Gastrocnemius medialis (tissue), 4 donors: ENCODE data around the gene CIAO3. TPM values are rescaled to one million over a fixed set of nuclear protein-coding genes. Genes with fewer than 3 reads are reported as not detected.

ENCODE experiments used
- ATAC-seq, 2 donors: fragments of 150-250 bp; one replicate each; pipeline ENCODE4 v1.9.1; 2016
- DNase-seq, 2 donors: peaks; one replicate each; pipeline ENCODE4 v3.0.0-alpha.2; 2019
- H3K27ac ChIP-seq, 4 donors: fragments of 200-600 bp; sonication (generic); 1 replicate in 1 of 4; 2 replicates in 3 of 4; pipeline ENCODE4 v1.5.1; 2016 to 2018; ENCODE audit warnings: mild to moderate bottlenecking in 2 of 4, moderate library complexity in 1 of 4
- H3K27me3 ChIP-seq, 3 donors: fragments of 200-600 bp; sonication (generic) in 2 of 3; 1 replicate in 1 of 3; 2 replicates in 2 of 3; pipeline versions ENCODE4 v1.5.1 to v1.6.0; 2016 to 2019; ENCODE audit warnings: mild to moderate bottlenecking in 1 of 3, moderate library complexity in 1 of 3
- H3K36me3 ChIP-seq, 2 donors: fragments of 200-600 bp; sonication (generic) in 1 of 2; one replicate each; pipeline ENCODE4 v1.5.1; 2017 to 2018
- H3K4me1 ChIP-seq, 2 donors: fragments of 200-600 bp; sonication (generic) in 1 of 2; one replicate each; pipeline ENCODE4 v1.5.1; 2016 to 2017; ENCODE audit warnings: mild to moderate bottlenecking in 2 of 2
- H3K4me3 ChIP-seq, 4 donors: fragments of 200-600 bp; sonication (generic) in 3 of 4; 1 replicate in 1 of 4; 2 replicates in 3 of 4; pipeline ENCODE4 v1.5.1; 2016 to 2019; ENCODE audit warnings: mild to moderate bottlenecking in 2 of 4
- H3K9me3 ChIP-seq, 3 donors: fragments of 200-600 bp; sonication (generic) in 2 of 3; 1 replicate in 1 of 3; 2 replicates in 2 of 3; pipeline ENCODE4 v1.5.1; 2016 to 2019
- POLR2A ChIP-seq, 2 donors: fragments of 450-650 bp; IDR thresholded peaks; one replicate each; pipeline ENCODE4 v1.6.1; 2017; ENCODE audit warnings: antibody characterized with exemption in 2 of 2, mild to moderate bottlenecking in 2 of 2, moderate library complexity in 2 of 2
- in situ Hi-C, 4 donors: fragments of 200-750 bp; cut with MboI; loops; one replicate each; pipeline versions ENCODE4 v1.15.0 to v1.8.0; 2017; ENCODE audit warnings: low sequenced_read_pairs in 4 of 4
- intact Hi-C: fragments of 100-400 bp; cut with DNase I; formaldehyde crosslinking; loops from one replicate; pipeline ENCODE4 v1.15.1; 2023; ENCODE audit warnings: low total_unique reads
- total RNA-seq, 4 donors: library from RNA; depleted of rRNA; stranded (reverse); fragments of >200 nt; gene quantifications; one replicate each; pipeline versions ENCODE4 v1.1.0 to v1.2.3, GENCODE V29; 2016
- TF ChIP-seq, protein P1 (sequence below), 5 experiments: fragments of 450-650 bp in 3 of 5; fragments of 200-600 bp in 2 of 5; sonication (generic) in 2 of 5; IDR thresholded peaks in 4 of 5; conservative IDR thresholded peaks in 1 of 5; 1 replicate in 4 of 5; 2 replicates in 1 of 5; pipeline ENCODE4 v1.5.1; 2016 to 2019; ENCODE audit warnings: antibody characterized with exemption in 5 of 5, mild to moderate bottlenecking in 3 of 5, moderate library complexity in 3 of 5

CIAO3 gene
- total RNA-seq, 4 donors from 2014 or later = 16.1 to 48.5 (median 21.6) TPM

DNA sequence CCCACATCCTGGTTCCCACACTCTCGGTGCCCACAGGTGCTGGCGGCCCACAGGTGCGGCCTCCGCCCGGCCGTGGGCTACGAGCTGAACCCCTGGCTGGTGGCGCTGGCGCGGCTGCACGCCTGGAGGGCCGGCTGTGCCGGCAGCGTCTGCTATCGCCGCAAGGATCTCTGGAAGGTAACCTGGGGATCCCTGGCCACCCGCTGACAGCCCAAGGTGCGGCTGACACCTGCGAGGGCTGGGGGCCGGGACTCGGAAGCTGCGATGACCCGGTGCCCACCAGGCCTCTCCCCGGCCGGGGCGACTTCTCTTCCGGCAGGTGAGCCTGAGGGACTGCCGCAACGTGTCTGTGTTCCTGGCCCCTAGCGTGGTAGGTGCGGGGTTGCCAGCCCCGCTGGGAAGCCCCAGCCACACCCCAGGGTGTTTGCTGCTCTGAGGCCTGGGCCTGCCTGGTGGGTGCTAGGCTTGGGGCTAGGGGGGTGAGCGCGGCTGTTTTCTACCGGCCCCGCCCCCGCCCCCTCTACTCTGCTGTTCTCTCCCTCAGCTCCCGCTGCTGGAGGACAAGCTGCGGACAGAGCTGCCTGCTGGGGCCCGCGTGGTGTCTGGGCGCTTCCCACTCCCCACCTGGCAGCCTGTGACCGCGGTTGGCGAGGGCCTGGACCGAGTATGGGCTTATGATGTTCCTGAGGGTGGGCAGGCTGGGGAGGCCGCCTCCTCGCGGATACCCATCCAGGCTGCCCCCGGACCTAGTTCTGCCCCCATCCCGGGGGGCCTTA lies 18.8 kb downstream of the CIAO3 start:
- DNase-seq (no peak), ATAC-seq (no peak)
- Histone ChIP-seq H3K9me3 (no peaks in the 10 kb centered on the region), H3K4me1 (peaks cover 14 to 24% of the 10 kb centered on the region in 2 donors), H3K27ac (peak overlapping the region; percentile 86 to 95 (median 90)), H3K27me3 (peaks cover 11 to 18% (median 16%) of the 10 kb centered on the region in 3 donors), H3K4me3 (peak overlapping the region; percentile 76 to 99 (median 83)), H3K36me3 (no peaks in the 10 kb centered on the region)
- in situ Hi-C loops = no loop called here
- TF ChIP-seq POLR2A (IDR thresholded peaks at IDR 0.05) = no peak
- TF ChIP-seq, protein P1, sequence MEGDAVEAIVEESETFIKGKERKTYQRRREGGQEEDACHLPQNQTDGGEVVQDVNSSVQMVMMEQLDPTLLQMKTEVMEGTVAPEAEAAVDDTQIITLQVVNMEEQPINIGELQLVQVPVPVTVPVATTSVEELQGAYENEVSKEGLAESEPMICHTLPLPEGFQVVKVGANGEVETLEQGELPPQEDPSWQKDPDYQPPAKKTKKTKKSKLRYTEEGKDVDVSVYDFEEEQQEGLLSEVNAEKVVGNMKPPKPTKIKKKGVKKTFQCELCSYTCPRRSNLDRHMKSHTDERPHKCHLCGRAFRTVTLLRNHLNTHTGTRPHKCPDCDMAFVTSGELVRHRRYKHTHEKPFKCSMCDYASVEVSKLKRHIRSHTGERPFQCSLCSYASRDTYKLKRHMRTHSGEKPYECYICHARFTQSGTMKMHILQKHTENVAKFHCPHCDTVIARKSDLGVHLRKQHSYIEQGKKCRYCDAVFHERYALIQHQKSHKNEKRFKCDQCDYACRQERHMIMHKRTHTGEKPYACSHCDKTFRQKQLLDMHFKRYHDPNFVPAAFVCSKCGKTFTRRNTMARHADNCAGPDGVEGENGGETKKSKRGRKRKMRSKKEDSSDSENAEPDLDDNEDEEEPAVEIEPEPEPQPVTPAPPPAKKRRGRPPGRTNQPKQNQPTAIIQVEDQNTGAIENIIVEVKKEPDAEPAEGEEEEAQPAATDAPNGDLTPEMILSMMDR (IDR thresholded peaks at IDR 0.05 in 4 of 5, conservative IDR thresholded peaks at IDR 0.05 in 1 of 5) = no peak
- intact Hi-C loops = loop anchor here (1.0 to 2.0 kb wide), 3 partner anchors 19 to 67 kb away; partner anchors contain the start of genes CHTF18, RPUSD1 and WDR24

DNA sequence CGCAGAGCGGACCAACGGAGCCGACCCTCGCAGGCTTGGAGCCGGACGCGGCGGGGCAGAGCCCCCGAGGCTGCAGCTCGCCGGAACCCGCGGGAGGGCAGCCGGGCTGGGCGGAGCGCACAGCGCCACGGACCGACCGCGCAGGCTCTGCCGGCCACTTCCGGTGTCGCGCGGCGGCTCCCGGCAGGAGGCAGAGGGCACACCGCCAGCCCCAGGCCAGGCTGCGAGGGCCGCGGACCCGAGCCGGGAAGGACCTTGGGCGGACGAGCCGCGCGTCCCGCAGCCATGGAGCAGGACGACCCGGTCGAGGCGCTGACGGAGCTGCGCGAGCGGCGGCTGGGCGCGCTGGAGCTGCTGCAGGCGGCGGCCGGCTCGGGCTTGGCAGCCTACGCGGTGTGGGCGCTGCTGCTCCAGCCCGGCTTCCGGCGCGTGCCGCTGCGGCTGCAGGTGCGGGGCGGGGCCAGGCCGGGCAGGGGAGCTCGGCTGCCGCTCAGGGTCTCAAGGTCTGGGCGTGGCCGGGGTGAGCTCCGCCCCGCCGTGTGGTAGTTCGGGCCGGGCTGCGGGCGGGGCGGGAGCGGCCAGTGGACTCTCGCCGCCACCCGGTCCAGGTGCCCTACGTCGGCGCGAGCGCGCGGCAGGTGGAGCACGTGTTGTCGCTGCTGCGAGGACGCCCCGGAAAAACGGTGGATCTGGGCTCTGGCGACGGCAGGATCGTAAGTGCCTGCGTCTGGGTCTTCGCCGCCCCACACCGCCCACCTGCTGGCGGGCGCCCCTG lies 19.6 kb downstream of the CIAO3 start, which contains the start of gene ANTKMT:
ANTKMT (plus strand) TSS at position 157 of the 775 bp plus-strand sequence; CDS start at position 286, 129 bp downstream.
- peaks cover 6 to 14% (median 11%) of the 10 kb centered on the region in 3 donors for H3K27me3 ChIP-seq
- no peaks in the 10 kb centered on the region for H3K9me3 ChIP-seq
- in situ Hi-C loops = no loop called here
- peak; percentile 90 for ATAC-seq
- peak; percentile 70 to 71 for TF ChIP-seq POLR2A (IDR thresholded peaks at IDR 0.05)
- TF ChIP-seq, protein P1 (IDR thresholded peaks at IDR 0.05 in 4 of 5, conservative IDR thresholded peaks at IDR 0.05 in 1 of 5) = peak in 2 of 5 experiments; percentile 19 to 34
- H3K4me3 ChIP-seq = peak within 1 kb of the TSS; percentile 76 to 99 (median 83)
- peak within 1 kb of the TSS; percentile 86 to 95 (median 90) for H3K27ac ChIP-seq
- DNase-seq = peak; percentile 68 to 83
- intact Hi-C loops = loop anchor here (1.0 to 2.0 kb wide), 3 partner anchors 20 to 68 kb away; partner anchors contain the start of genes CHTF18, RPUSD1 and WDR24
- no peaks in the 10 kb centered on the region for H3K36me3 ChIP-seq
- peaks cover 15 to 30% of the 10 kb centered on the region in 2 donors for H3K4me1 ChIP-seq

DNA sequence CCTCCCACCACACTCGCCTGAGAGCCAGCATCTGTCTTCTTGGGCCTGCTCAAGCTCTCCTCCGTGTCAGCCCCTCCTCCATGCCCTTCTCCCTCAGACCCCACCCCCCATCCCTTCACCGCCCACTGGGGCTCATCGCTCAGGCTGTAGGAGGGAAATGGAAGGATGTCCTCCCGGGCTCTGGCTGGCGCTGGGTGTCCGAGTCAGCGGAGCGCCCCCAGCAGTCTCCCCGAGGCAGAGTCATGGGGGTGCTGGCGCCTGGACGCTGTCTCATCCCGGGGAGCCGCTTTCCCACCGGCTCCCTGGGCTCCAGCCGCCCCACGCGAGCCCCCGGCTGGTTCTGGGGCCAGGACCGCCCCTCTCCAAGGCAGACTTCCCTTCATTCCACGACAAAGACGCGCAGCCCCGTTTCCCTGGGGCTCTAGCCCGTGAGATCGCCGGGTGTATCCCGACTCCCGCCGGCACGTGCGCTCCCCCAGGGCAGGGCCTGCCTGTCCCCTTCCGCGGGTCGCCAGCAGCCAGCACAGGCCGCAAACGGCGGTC lies 20.3 kb downstream of the CIAO3 start:
- intact Hi-C loops (loop anchor here (2.0 kb wide), 1 partner anchor 68 kb away; the partner anchor contains the start of genes CHTF18 and RPUSD1), in situ Hi-C loops (no loop called here)
- DNase-seq = no peak
- Histone ChIP-seq H3K27me3 (peaks cover 0 to 7% (median 5%) of the 10 kb centered on the region in 3 donors), H3K27ac (peak overlapping the region; percentile 86 to 95 (median 90)), H3K36me3 (no peaks in the 10 kb centered on the region), H3K9me3 (no peaks in the 10 kb centered on the region), H3K4me1 (peaks cover 21 to 35% of the 10 kb centered on the region in 2 donors), H3K4me3 (peak overlapping the region; percentile 76 to 99 (median 83))
- TF ChIP-seq, protein P1 (IDR thresholded peaks at IDR 0.05 in 4 of 5, conservative IDR thresholded peaks at IDR 0.05 in 1 of 5) = no peak
- no peak for TF ChIP-seq POLR2A (IDR thresholded peaks at IDR 0.05)
- ATAC-seq = peak; percentile 31 to 38

DNA sequence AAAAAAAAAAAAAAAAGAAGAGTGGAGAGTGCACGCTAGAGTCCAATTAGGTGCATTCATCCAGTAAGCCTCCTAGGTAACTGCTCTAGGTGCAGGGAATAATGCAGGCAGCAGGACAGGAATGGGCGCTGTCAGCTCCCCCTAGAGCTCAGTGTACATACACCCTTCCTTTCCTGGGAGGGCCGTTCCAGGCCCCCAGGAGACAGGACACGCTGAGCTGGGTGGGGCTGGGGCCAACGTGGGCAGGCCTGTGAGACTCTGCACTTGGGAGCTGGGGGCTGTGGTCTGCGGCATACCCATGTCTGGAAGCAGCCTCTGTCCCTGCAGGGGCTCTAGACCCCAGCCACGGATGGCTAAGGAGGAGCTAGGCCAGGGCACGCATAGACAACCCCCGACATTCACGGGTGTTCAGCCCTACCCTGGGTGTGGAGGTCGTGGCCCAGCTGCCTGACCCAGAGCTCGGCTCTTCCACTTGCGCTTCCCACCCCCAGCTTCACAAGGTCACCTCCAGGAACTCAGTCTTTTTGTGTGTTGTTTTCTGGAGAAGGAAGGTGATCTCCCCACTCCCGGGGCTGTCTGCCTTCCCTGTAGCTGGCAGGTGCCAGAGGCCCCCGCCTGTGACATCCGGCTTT lies 20.9 kb downstream of the CIAO3 start:
- in situ Hi-C loops = no loop called here
- ATAC-seq (no peak), DNase-seq (no peak)
- Histone ChIP-seq H3K27ac (peak overlapping the region; percentile 86 to 95 (median 90)), H3K9me3 (no peaks in the 10 kb centered on the region), H3K36me3 (no peaks in the 10 kb centered on the region), H3K4me3 (peak overlapping the region; percentile 76 to 99 (median 83)), H3K27me3 (peaks cover 0 to 1% (median 0%) of the 10 kb centered on the region in 3 donors), H3K4me1 (peaks cover 21 to 35% of the 10 kb centered on the region in 2 donors)
- TF ChIP-seq, protein P1 (IDR thresholded peaks at IDR 0.05 in 4 of 5, conservative IDR thresholded peaks at IDR 0.05 in 1 of 5) = no peak
- no peak for TF ChIP-seq POLR2A (IDR thresholded peaks at IDR 0.05)
- intact Hi-C loops = loop anchor here (2.0 kb wide), 1 partner anchor 69 kb away; the partner anchor contains the start of genes CHTF18 and RPUSD1
